ENCODE measurements around the gene PRR11. TPM values are rescaled to one million over a fixed set of nuclear protein-coding genes. Genes with fewer than 3 reads are reported as not detected.

PRR11 gene
- 10 to 100 TPM in 2 of 4 donors, 1 to 10 TPM in 1, under 1 TPM in 1; 0.67 to 15.2 (median 6.3) TPM for polyA plus RNA-seq
- long read RNA-seq, donor 1: 0 reads
- long read RNA-seq, donor 2: 0 reads
- long read RNA-seq, donor 3, partial matches to known transcripts: 0 of 1 reads
- long read RNA-seq, donor 3, other reads (novel, unspliced or antisense): 0 of 1 reads
- long read RNA-seq, donor 4, partial matches to known transcripts: 0 of 1 reads
- long read RNA-seq, donor 4, other reads (novel, unspliced or antisense): 0 of 1 reads
- long read RNA-seq, donor 5: 0 reads
- long read RNA-seq, donor 6, partial matches to known transcripts: 0 of 1 reads
- long read RNA-seq, donor 6, other reads (novel, unspliced or antisense): 0 of 1 reads
- long read RNA-seq, donor 7: 0 reads
- long read RNA-seq, donor 8, partial matches to known transcripts: 0 of 1 reads
- long read RNA-seq, donor 8, other reads (novel, unspliced or antisense): 0 of 1 reads
- long read RNA-seq, donor 9, partial matches to known transcripts: 0 of 1 reads
- long read RNA-seq, donor 9, other reads (novel, unspliced or antisense): 0 of 1 reads
- long read RNA-seq, donor 10: 0 reads

GRCh38 chr17:59155439-59156177 is at the start of gene PRR11:
PRR11 (plus strand) TSS chr17:59155746; CDS start chr17:59169753, 14,007 bp downstream.
- WGBS, 3 donors: 0 to 1% (median 1%) methylated on average over 25 of the region's 25 CpGs

DNA sequence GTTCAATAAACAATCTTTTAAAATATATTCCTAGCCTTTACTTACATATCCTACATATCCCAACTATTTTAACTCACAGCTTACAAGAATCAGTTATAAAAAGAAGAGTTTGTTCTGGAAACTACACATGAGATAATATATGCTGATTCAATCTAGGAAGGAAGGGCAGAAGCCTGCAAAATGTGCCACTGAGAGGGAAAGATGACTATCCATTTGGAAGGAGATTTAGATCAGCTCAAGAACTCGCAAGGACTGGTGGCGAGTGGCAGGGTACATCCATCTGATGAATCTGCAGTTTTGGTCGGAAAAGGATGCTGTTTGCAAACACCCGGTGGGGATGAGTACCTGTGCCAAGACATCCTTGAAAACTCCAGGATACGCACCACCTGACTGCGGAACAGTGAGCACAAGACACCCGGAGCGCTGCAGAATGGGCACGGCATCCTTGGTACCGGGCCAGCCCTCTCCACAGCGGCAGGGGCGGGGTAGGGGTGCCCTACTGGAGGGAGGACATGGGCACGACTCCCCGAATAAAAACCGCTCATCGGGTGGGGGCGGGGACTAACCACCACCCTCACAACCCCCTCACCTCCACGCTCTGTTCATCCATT is 49.6 kb upstream of the PRR11 start:
- DNase-seq: peak; percentile 57 to 58
- Histone ChIP-seq H3K4me1 (ENCODE audit: control insufficient read depth in 3 of 3, insufficient read depth in 2 of 3, low read depth in 1 of 3, low read length in 2 of 3) (peaks cover 0 to 4% (median 0%) of the 10 kb centered on the region in 3 donors), H3K27me3 (ENCODE audit: control insufficient read depth in 3 of 3, insufficient read depth in 3 of 3, low read length in 3 of 3) (no peaks in the 10 kb centered on the region), H3K9me3 (ENCODE audit: control insufficient read depth in 2 of 2, insufficient read depth in 1 of 2, low read depth in 1 of 2, low read length in 1 of 2) (no peaks in the 10 kb centered on the region), H3K4me3 (ENCODE audit: low read depth in 1 of 3, low read length in 3 of 3) (peak overlapping the region; percentile 80 to 95 (median 94)), H3K27ac (ENCODE audit: low read depth in 1 of 3, low read length in 2 of 3) (peak overlapping the region; percentile 86 to 93 (median 88)), H3K36me3 (ENCODE audit: control insufficient read depth in 3 of 3, insufficient read depth in 2 of 3, low read depth in 1 of 3, low read length in 3 of 3) (peaks cover 0 to 2% (median 0%) of the 10 kb centered on the region in 3 donors)
- no peak for FAIRE-seq
- WGBS, 3 donors: 0 to 2% (median 0%) methylated on average over 12 to 18 of the region's 18 CpGs

More at GRCh38 chr17:59155439-59156177, at the start of gene PRR11:
- Histone ChIP-seq H3K4me1 (ENCODE audit: control insufficient read depth in 3 of 3, insufficient read depth in 2 of 3, low read depth in 1 of 3, low read length in 2 of 3) (no peaks in the 10 kb centered on the region), H3K27ac (ENCODE audit: low read depth in 1 of 3, low read length in 2 of 3) (peak within 1 kb of the TSS; percentile 47 to 90 (median 86)), H3K36me3 (ENCODE audit: control insufficient read depth in 3 of 3, insufficient read depth in 2 of 3, low read depth in 1 of 3, low read length in 3 of 3) (no peaks in the 10 kb centered on the region), H3K4me3 (ENCODE audit: low read depth in 1 of 3, low read length in 3 of 3) (peak within 1 kb of the TSS; percentile 54 to 93 (median 84)), H3K27me3 (ENCODE audit: control insufficient read depth in 3 of 3, insufficient read depth in 3 of 3, low read length in 3 of 3) (no peaks in the 10 kb centered on the region), H3K9me3 (ENCODE audit: control insufficient read depth in 2 of 2, insufficient read depth in 1 of 2, low read depth in 1 of 2, low read length in 1 of 2) (no peaks in the 10 kb centered on the region)
- peak; percentile 94 for FAIRE-seq
- peak; percentile 99 to 100 for DNase-seq

DNA sequence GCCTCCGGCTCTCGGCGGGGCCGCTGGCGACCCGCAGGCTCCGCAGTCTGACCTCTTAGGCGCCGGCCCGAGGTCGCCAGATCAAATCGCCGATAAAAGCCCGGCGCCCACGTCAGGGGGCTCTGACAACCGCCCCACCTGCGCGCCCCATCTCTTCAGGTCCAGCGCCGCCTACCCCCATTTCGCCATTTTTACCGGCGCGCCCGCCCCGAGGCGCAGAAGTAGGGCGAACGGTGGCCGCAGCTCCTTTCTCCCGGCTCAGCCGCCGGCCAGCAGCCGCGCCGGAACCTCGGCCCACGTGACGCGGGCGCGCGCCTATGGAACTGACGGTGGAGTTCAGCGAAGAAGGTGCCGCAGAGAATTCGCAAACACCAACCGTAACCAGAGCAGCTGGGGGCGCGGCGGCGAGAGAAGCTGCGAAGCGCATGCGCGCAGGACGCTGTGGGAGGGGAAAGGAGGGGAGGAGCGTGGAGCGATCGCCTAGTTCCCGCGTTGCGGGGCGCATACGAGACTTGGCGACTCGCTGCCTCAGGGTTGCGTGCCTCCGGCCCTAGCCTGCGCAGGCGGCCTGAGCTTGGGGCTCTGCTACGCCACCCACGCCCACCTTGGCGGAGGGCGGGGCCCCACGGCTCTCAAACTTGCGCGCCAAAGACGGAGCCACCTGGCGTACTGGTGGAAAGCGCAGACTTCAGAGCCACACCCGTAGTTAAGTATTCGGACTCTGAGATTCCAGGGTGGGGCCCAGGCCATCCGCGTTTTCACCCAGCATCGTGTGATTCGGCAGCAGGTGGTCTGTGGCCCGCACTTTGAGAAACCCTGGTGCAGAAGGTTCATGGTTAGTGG is 48.9 kb upstream of the PRR11 start, which contains the start of gene TRIM37:
Gene TRIM37, minus strand, starts transcription at position 418 of the 843 bp plus-strand sequence. CDS start 419 bp downstream, outside the sequence.
- peaks cover 0 to 2% (median 1%) of the 10 kb centered on the region in 3 donors for H3K36me3 ChIP-seq (ENCODE audit: control insufficient read depth in 3 of 3, insufficient read depth in 2 of 3, low read depth in 1 of 3, low read length in 3 of 3)
- no peaks in the 10 kb centered on the region for H3K27me3 ChIP-seq (ENCODE audit: control insufficient read depth in 3 of 3, insufficient read depth in 3 of 3, low read length in 3 of 3)
- DNase-seq (peak; percentile 99 to 100), FAIRE-seq (no peak)
- peak within 1 kb of the TSS; percentile 86 to 93 (median 88) for H3K27ac ChIP-seq (ENCODE audit: low read depth in 1 of 3, low read length in 2 of 3)
- no peaks in the 10 kb centered on the region for H3K9me3 ChIP-seq (ENCODE audit: control insufficient read depth in 2 of 2, insufficient read depth in 1 of 2, low read depth in 1 of 2, low read length in 1 of 2)
- peak within 1 kb of the TSS; percentile 80 to 95 (median 94) for H3K4me3 ChIP-seq (ENCODE audit: low read depth in 1 of 3, low read length in 3 of 3)
- 0% methylated on average over 61 to 89 of the region's 89 CpGs for WGBS, 3 donors
- peaks cover 0 to 4% (median 0%) of the 10 kb centered on the region in 3 donors for H3K4me1 ChIP-seq (ENCODE audit: control insufficient read depth in 3 of 3, insufficient read depth in 2 of 3, low read depth in 1 of 3, low read length in 2 of 3)

- DNase-seq (no peak), FAIRE-seq (no peak)
- WGBS, 3 donors: 0 to 2% (median 0%) methylated on average over 10 of the region's 10 CpGs
- Histone ChIP-seq H3K4me1 (ENCODE audit: control insufficient read depth in 3 of 3, insufficient read depth in 2 of 3, low read depth in 1 of 3, low read length in 2 of 3) (peaks cover 0 to 4% (median 0%) of the 10 kb centered on the region in 3 donors), H3K27me3 (ENCODE audit: control insufficient read depth in 3 of 3, insufficient read depth in 3 of 3, low read length in 3 of 3) (no peaks in the 10 kb centered on the region), H3K27ac (ENCODE audit: low read depth in 1 of 3, low read length in 2 of 3) (peak overlapping the region; percentile 22 to 93 (median 86)), H3K36me3 (ENCODE audit: control insufficient read depth in 3 of 3, insufficient read depth in 2 of 3, low read depth in 1 of 3, low read length in 3 of 3) (peaks cover 0 to 2% (median 1%) of the 10 kb centered on the region in 3 donors), H3K9me3 (ENCODE audit: control insufficient read depth in 2 of 2, insufficient read depth in 1 of 2, low read depth in 1 of 2, low read length in 1 of 2) (no peaks in the 10 kb centered on the region), H3K4me3 (ENCODE audit: low read depth in 1 of 3, low read length in 3 of 3) (peak overlapping the region; percentile 52 to 95 (median 94))
Observed at GRCh38 chr17:59107306-59107670, 48.3 kb upstream of the PRR11 start.

GRCh38 chr17:59108400-59109102 is 47.0 kb upstream of the PRR11 start:
- FAIRE-seq (no peak), DNase-seq (peak in 1 of 2 donors; percentile 4)
- Histone ChIP-seq H3K36me3 (ENCODE audit: control insufficient read depth in 3 of 3, insufficient read depth in 2 of 3, low read depth in 1 of 3, low read length in 3 of 3) (peaks cover 0 to 4% (median 1%) of the 10 kb centered on the region in 3 donors), H3K27me3 (ENCODE audit: control insufficient read depth in 3 of 3, insufficient read depth in 3 of 3, low read length in 3 of 3) (no peaks in the 10 kb centered on the region), H3K4me3 (ENCODE audit: low read depth in 1 of 3, low read length in 3 of 3) (no peak overlapping the region), H3K9me3 (ENCODE audit: control insufficient read depth in 2 of 2, insufficient read depth in 1 of 2, low read depth in 1 of 2, low read length in 1 of 2) (no peaks in the 10 kb centered on the region), H3K4me1 (ENCODE audit: control insufficient read depth in 3 of 3, insufficient read depth in 2 of 3, low read depth in 1 of 3, low read length in 2 of 3) (peaks cover 0 to 4% (median 0%) of the 10 kb centered on the region in 3 donors), H3K27ac (ENCODE audit: low read depth in 1 of 3, low read length in 2 of 3) (no peak overlapping the region)
- WGBS, 3 donors: 81 to 90% (median 89%) methylated on average over 7 of the region's 7 CpGs

GRCh38 chr17:59110973-59111372 is 44.6 kb upstream of the PRR11 start:
- DNase-seq (no peak), FAIRE-seq (no peak)
- Histone ChIP-seq H3K27me3 (ENCODE audit: control insufficient read depth in 3 of 3, insufficient read depth in 3 of 3, low read length in 3 of 3) (no peaks in the 10 kb centered on the region), H3K27ac (ENCODE audit: low read depth in 1 of 3, low read length in 2 of 3) (no peak overlapping the region), H3K9me3 (ENCODE audit: control insufficient read depth in 2 of 2, insufficient read depth in 1 of 2, low read depth in 1 of 2, low read length in 1 of 2) (no peaks in the 10 kb centered on the region), H3K36me3 (ENCODE audit: control insufficient read depth in 3 of 3, insufficient read depth in 2 of 3, low read depth in 1 of 3, low read length in 3 of 3) (peaks cover 0 to 6% (median 1%) of the 10 kb centered on the region in 3 donors), H3K4me1 (ENCODE audit: control insufficient read depth in 3 of 3, insufficient read depth in 2 of 3, low read depth in 1 of 3, low read length in 2 of 3) (peaks cover 0 to 4% (median 0%) of the 10 kb centered on the region in 3 donors), H3K4me3 (ENCODE audit: low read depth in 1 of 3, low read length in 3 of 3) (no peak overlapping the region)

- Histone ChIP-seq H3K36me3 (ENCODE audit: control insufficient read depth in 3 of 3, insufficient read depth in 2 of 3, low read depth in 1 of 3, low read length in 3 of 3) (peaks cover 0 to 9% (median 1%) of the 10 kb centered on the region in 3 donors), H3K27ac (ENCODE audit: low read depth in 1 of 3, low read length in 2 of 3) (no peak overlapping the region), H3K27me3 (ENCODE audit: control insufficient read depth in 3 of 3, insufficient read depth in 3 of 3, low read length in 3 of 3) (no peaks in the 10 kb centered on the region), H3K9me3 (ENCODE audit: control insufficient read depth in 2 of 2, insufficient read depth in 1 of 2, low read depth in 1 of 2, low read length in 1 of 2) (no peaks in the 10 kb centered on the region), H3K4me1 (ENCODE audit: control insufficient read depth in 3 of 3, insufficient read depth in 2 of 3, low read depth in 1 of 3, low read length in 2 of 3) (peaks cover 0 to 4% (median 0%) of the 10 kb centered on the region in 3 donors), H3K4me3 (ENCODE audit: low read depth in 1 of 3, low read length in 3 of 3) (no peak overlapping the region)
- DNase-seq: no peak
- no peak for FAIRE-seq
- 83 to 89% (median 89%) methylated on average over 3 of the region's 3 CpGs for WGBS, 3 donors
Observed at GRCh38 chr17:59111539-59111938, 44.0 kb upstream of the PRR11 start.

All from small intestine (tissue), 16 donors.